Midbrain (tissue), 1 donor: ENCODE data around the gene FMN1.

Source experiments
- DNase-seq: peaks from one replicate; lab custom pipeline; 2025; lab: John Stamatoyannopoulos, UW

The FMN1 gene

DNA sequence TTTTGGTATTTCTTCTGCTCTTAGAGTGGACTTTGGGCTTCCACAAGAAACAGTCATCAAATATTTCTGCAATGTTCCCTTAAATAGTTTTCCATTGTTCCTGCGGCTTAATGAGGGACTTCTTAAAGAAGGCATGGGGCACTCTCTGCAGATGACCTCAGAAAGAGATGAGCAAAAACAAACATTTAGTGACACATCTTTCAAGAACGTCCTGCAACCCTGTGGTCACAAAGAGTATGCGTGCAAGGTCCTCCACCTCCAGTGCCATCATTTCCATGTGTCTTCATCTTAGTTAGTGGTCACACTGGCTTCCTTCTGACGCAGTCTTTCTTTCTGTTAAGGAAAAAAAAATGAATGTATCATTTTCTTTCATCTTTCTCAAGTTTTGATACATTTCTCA, 420.5 kb downstream of the FMN1 start:
- DNase-seq: no peak

DNA sequence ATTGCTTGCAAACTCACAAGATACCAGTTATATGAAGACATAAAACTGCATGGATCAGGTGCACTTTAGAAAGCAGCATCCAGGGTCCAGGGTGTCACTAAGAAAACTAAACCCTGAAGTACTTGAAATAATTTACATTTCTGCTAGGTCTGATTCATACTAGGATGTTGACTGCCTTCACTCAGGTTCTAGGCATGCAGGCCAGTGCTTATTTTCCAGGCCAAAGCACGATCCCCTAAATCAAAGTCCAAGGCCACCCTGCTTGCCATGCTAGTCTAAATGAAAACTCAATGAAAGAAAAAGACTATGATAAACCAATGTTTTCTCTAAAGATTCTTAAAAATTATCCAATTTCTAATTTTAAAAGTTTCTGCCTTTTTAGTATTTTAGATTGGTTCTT, 427.3 kb downstream of the FMN1 start:
- no peak for DNase-seq

DNA sequence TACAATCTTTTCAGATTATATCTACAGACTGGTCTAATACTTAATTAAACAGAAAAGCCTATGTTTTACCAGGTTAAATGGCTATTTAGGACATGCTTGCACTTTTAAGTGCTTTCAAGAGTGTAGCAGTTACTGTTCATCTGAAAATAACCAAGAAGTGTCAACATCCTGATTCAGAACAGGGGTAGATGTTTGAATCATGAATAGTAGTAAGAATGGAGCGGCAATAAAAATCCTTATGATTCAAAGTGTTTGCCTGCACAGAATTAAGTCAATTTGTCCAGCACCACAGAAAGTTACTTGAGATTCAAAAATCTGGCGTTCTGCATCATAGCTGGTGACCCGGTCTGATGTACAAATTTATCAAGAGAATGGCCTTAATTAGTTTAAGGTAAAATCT, 428.4 kb downstream of the FMN1 start:
- no peak for DNase-seq

GRCh38 chr15:32765236-32765635, 429.3 kb downstream of the FMN1 start:
- no peak for DNase-seq

- no peak for DNase-seq
Observed at GRCh38 chr15:32763295-32763694, 431.2 kb downstream of the FMN1 start.

DNA sequence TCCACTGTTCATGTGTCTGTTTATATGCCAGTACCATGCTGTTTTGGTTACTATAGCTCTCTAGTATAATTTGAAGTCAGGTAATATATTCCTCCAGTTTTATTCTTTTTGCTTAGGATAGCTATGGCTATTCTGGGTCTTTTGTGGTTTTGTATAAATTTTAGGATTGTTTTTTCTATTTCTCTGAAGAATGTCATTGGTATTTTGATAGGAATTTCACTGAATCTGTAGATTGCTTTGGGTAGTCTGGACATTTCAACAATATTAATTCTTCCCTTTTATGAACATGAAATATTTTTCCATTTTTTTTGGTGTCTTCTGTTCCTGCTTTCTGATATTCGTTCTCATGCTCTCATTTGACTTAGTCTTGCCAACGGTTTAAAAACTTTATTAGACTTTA, 437.1 kb downstream of the FMN1 start:
- no peak for DNase-seq

- no peak for DNase-seq
Observed at GRCh38 chr15:32750979-32751378, 443.5 kb downstream of the FMN1 start.

DNA sequence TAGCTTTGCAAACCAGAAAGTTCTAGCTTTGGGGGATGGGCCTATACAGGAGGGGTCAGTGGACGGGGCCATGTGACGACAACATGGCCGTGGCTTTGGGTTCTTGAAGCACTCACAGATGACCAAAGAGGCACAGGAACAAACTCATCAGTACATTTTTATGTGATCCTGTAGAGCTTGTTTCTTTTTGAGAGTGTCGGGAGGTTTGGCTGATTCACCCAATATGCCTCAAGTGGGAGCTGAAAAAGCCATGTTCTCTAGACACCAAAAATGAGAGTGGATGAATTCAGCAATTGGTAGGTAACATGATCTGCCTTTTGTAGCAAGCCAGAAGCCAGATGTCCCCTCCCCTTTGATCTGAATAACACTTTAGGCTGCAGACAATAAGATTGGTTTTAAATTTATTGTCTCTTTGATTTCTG, 446.6 kb downstream of the FMN1 start:
- no peak for DNase-seq

GRCh38 chr15:32746116-32746857, 448.2 kb downstream of the FMN1 start:
- DNase-seq: no peak

GRCh38 chr15:32743411-32744140, 450.9 kb downstream of the FMN1 start:
- DNase-seq: no peak

DNA sequence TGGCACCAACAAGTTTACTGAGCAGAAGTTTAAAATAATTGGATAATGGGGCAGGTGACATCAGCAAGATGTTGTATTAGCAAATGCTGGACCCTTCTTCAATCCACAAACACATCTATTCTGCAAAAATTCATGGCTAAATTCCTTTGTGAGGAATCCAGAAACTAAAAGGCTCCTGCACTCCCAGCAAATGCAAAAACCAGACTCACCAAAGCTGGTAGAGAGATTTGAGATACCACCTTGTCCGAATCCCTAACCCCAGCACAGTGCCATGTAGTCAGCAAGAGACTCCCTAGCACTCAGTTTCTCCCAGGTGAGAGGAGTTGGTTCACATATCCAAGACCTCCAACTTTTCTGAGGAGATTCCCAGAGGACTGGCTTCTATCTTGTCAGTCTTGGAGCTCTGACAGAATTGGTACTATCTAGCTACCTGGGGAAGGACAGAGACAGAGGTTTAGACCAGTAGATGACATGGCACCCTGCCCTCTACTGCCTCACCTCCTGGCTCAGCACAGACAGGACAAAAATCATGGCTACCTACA, 454.9 kb downstream of the FMN1 start:
- no peak for DNase-seq

DNA sequence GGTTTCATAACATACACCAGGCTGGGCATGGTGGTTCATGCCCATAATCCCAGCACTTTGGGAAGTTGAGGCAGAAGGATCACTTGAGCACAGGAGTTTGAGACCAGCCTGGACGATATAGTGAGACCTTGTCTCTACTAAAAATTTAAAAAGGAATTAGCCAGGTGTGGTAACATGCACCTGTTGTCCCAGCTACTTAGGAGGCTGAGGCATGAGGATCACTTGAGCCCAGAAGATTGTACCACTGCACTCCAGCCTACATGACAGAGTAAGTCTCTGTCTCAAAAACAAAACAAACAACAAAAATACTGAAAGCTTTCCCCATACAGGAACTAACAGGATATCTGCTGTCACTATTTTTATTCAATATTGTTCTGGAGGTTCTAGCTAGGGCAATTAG, 455.8 kb downstream of the FMN1 start:
- DNase-seq: no peak

- DNase-seq: no peak
Observed at GRCh38 chr15:32737304-32737703, 457.2 kb downstream of the FMN1 start.

GRCh38 chr15:32736701-32737061, 457.8 kb downstream of the FMN1 start:
- DNase-seq: no peak

DNA sequence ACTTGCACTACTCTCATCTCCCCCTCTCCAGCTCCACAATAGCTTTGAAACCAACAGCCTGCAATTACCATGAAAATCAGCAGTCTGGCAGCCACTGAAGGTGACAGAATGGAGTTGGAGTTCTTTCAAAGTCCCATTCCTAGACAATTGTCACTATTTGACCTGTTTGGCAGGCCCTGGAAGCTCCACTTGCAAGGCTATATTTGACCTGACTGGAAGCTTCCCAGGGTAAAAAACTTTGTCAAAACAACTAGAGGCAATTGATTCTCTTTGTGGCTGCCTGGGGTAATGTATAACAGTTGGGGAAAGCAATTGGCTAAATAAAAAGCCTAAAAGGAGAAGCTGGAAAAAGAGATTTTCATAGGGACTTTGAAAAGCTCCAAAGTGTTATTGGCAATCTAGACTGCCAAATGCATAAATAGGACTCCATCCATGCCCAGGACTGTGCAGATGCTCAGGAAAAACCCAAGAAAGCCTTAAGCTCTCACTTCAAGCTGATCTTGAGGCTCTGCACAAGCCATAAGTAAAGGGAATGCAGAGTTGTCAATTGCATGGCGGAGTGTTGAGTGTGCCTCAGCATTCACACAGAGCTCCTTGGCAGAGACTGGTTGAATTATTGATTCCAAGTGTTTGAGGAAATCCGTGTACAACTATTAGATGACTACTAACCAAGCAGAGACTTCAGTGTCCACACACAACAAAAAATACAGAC, 458.4 kb downstream of the FMN1 start:
- no peak for DNase-seq

GRCh38 chr15:32733281-32733680, 461.2 kb downstream of the FMN1 start:
- no peak for DNase-seq

DNA sequence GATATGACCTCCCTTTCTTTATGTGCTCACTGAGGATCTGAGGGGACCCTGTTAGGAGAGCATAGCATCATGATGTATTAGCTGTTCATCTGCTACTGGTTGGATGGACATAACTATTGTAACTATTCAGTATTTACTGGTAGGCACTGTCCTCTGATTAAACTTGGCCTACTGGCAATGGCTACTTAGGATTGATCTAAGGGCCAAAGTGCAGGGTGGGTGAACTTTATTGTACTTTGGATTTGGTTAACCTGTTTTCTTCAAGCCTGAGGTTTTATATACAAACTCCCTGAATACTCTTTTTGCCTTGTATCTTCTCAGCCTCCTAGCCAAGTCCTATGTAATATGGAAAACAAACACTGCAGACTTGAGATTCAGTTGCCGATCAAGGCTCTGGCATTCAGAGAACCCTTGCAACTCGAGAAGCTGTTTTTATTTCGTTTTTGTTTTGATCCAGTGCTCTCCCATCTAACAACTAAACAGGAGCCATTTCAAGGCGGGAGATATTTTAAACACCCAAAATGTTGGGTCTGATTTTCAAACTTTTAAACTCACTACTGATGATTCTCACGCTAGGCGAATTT, 461.8 kb downstream of the FMN1 start:
- DNase-seq: no peak

DNA sequence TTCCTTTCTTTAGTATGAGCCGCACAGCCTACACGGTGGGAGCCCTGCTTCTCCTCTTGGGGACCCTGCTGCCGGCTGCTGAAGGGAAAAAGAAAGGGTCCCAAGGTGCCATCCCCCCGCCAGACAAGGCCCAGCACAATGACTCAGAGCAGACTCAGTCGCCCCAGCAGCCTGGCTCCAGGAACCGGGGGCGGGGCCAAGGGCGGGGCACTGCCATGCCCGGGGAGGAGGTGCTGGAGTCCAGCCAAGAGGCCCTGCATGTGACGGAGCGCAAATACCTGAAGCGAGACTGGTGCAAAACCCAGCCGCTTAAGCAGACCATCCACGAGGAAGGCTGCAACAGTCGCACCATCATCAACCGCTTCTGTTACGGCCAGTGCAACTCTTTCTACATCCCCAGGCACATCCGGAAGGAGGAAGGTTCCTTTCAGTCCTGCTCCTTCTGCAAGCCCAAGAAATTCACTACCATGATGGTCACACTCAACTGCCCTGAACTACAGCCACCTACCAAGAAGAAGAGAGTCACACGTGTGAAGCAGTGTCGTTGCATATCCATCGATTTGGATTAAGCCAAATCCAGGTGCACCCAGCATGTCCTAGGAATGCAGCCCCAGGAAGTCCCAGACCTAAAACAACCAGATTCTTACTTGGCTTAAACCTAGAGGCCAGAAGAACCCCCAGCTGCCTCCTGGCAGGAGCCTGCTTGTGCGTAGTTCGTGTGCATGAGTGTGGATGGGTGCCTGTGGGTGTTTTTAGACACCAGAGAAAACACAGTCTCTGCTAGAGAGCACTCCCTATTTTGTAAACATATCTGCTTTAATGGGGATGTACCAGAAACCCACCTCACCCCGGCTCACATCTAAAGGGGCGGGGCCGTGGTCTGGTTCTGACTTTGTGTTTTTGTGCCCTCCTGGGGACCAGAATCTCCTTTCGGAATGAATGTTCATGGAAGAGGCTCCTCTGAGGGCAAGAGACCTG, 463.5 kb downstream of the FMN1 start:
- no peak for DNase-seq

DNA sequence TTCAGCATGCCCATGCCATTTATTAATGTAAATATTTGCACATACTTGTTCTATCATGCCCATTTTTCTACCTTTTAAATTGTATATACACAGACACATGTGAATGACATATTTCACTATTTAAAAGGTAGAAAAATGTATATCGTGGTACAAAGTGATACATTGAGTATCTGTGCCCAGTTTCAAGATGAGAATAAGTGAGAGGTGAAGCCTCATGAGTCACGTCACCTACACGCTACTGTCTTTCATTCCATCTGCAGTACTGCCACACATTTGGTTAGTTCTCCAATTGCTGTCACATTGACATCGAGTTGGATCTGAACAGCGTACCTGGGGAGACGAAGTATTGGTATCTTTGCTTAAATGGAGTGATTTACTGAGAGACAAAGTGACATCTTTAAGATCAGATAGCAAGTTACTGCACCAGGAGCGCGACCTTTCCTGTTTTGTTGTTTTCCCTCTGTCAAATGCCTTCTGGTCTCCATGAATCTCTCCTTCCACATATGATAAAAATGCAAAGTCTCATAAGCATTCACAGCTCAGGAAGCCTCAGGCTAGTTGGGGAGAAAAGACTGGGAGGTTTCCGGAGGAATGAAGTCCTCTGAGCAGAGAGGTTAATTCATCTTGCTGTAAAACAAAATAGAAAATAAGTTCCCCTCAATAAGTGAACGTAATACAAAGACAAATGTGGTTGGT, 464.7 kb downstream of the FMN1 start:
- DNase-seq: no peak

- no peak for DNase-seq
Observed at GRCh38 chr15:32723171-32723948, 471.2 kb downstream of the FMN1 start.
